Stimulated activated CD8-positive, alpha-beta memory T cell treated with anti-CD3 and anti-CD28 coated beads, Interleukin-15, amount 100 ng/mL, for 1 hour (primary cell): Measurements from ENCODE around the gene CHST11.

ENCODE experiments used
- DNase-seq: peaks from one replicate; pipeline ENCODE4 v3.0.0-alpha.2; 2020; ENCODE audit warnings: low read depth

CHST11 gene

GRCh38 chr12:104676636-104677035 is 219.9 kb downstream of the CHST11 start:
- DNase-seq = no peak

- DNase-seq = no peak
These were observed 220.8 kb downstream of the CHST11 start for GRCh38 chr12:104677441-104678089.

- DNase-seq = no peak
These were observed 223.3 kb downstream of the CHST11 start for GRCh38 chr12:104680070-104680469.

- no peak for DNase-seq
These were observed 223.7 kb downstream of the CHST11 start for GRCh38 chr12:104680491-104680890.

- DNase-seq = no peak
These were observed 224.4 kb downstream of the CHST11 start for GRCh38 chr12:104681012-104681690.

GRCh38 chr12:104682790-104683279 is 226.1 kb downstream of the CHST11 start:
- DNase-seq = peak; percentile 35

GRCh38 chr12:104683831-104684503 is 227.2 kb downstream of the CHST11 start:
- DNase-seq = no peak

GRCh38 chr12:104684884-104685283 is 228.1 kb downstream of the CHST11 start:
- no peak for DNase-seq

- DNase-seq = no peak
These were observed 228.6 kb downstream of the CHST11 start for GRCh38 chr12:104685366-104685765.

GRCh38 chr12:104686196-104686595 is 229.4 kb downstream of the CHST11 start:
- no peak for DNase-seq

GRCh38 chr12:104687823-104688573 is 231.2 kb downstream of the CHST11 start:
- DNase-seq = no peak

- DNase-seq = no peak
These were observed 232.9 kb downstream of the CHST11 start for GRCh38 chr12:104689635-104690034.

GRCh38 chr12:104691721-104692556 is 235.2 kb downstream of the CHST11 start:
- DNase-seq = no peak

GRCh38 chr12:104692557-104693218 is 235.9 kb downstream of the CHST11 start:
- no peak for DNase-seq

GRCh38 chr12:104693493-104693892 is 236.7 kb downstream of the CHST11 start:
- DNase-seq = no peak

- DNase-seq = no peak
These were observed 237.4 kb downstream of the CHST11 start for GRCh38 chr12:104694161-104694560.

GRCh38 chr12:104694711-104695110 is 238.0 kb downstream of the CHST11 start:
- no peak for DNase-seq

- peak; percentile 32 for DNase-seq
These were observed 238.9 kb downstream of the CHST11 start for GRCh38 chr12:104695453-104696148.

- DNase-seq = no peak
These were observed 240.4 kb downstream of the CHST11 start for GRCh38 chr12:104697186-104697585.

GRCh38 chr12:104698871-104699270 is 242.1 kb downstream of the CHST11 start:
- no peak for DNase-seq
